Upper lobe of left lung (tissue), 6 donors: ENCODE results near the gene B3GALT5. TPM values are rescaled to one million over a fixed set of nuclear protein-coding genes. Genes with fewer than 3 reads are reported as not detected.
"Not testable (repeated sequence)": the region's sequence is repeated elsewhere in the genome, so short reads cannot be mapped to it uniquely, and the experiment has no call there.

ENCODE experiments used
- ATAC-seq, 2 donors: fragments of 200-7000 bp; cut with Tn5 transposase; one replicate each; pipeline ENCODE4 v1.9.1; 2022; ENCODE audit warnings: mild to moderate bottlenecking in 2 of 2, moderate library complexity in 2 of 2; ENCODE audit not compliant: low FRiP score in 2 of 2
- DNase-seq, 2 donors: peaks; one replicate each; pipeline ENCODE4 v3.0.0-alpha.2; 2019 to 2020
- H3K27ac ChIP-seq, 4 donors: fragments of 200-600 bp; sonication (generic); one replicate each; pipeline ENCODE4 v1.5.1; 2016 to 2019
- H3K27me3 ChIP-seq, 4 donors: fragments of 200-600 bp; sonication (generic); one replicate each; pipeline ENCODE4 v1.5.1; 2017 to 2019
- H3K36me3 ChIP-seq, 4 donors: fragments of 200-600 bp; sonication (generic); one replicate each; pipeline ENCODE4 v1.5.1; 2016 to 2019
- H3K4me1 ChIP-seq, 4 donors: fragments of 200-600 bp; sonication (generic); one replicate each; pipeline ENCODE4 v1.5.1; 2018 to 2019
- H3K4me3 ChIP-seq, 4 donors: fragments of 200-600 bp; sonication (generic); one replicate each; pipeline ENCODE4 v1.5.1; 2017 to 2019; ENCODE audit warnings: mild to moderate bottlenecking in 2 of 4, moderate library complexity in 1 of 4
- H3K9me3 ChIP-seq, 4 donors: fragments of 200-600 bp; sonication (generic); one replicate each; pipeline ENCODE4 v1.5.1; 2018 to 2019
- CTCF ChIP-seq, 6 experiments: fragments of 450-650 bp in 4 of 6; fragments of 200-600 bp in 2 of 6; sonication (generic) in 2 of 6; IDR thresholded peaks; one replicate each; pipeline ENCODE4 v1.5.1; 2016 to 2019; ENCODE audit warnings: antibody characterized with exemption in 6 of 6
- EP300 ChIP-seq, 4 donors: sonication (generic); formaldehyde crosslinking; IDR thresholded peaks; one replicate each; pipeline ENCODE4 v1.5.1; 2017; ENCODE audit warnings: antibody characterized with exemption in 4 of 4, control low read depth in 2 of 4
- POLR2A ChIP-seq, 4 donors: fragments of 450-650 bp; IDR thresholded peaks; one replicate each; pipeline ENCODE4 v1.5.1; 2016 to 2017; ENCODE audit warnings: antibody characterized with exemption in 4 of 4, mild to moderate bottlenecking in 2 of 4
- POLR2AphosphoS5 ChIP-seq, 2 donors: sonication (generic); formaldehyde crosslinking; IDR thresholded peaks; one replicate each; pipeline ENCODE4 v1.5.1; 2017; ENCODE audit warnings: antibody characterized with exemption in 2 of 2
- WGBS, 2 donors: methylation state at CpG; one replicate each; pipeline ENCODE4 v1.1.5; 2017 to 2018; 5-methylcytosine and 5-hydroxymethylcytosine counted together
- total RNA-seq, 6 donors: library from RNA; depleted of rRNA in 4 of 6; stranded (reverse); fragments of >200 nt in 4 of 6; gene quantifications; one replicate each; pipeline versions ENCODE4 v1.1.0 to v1.2.1, GENCODE V29; 2016 to 2021
- donor health status: DM: no; HTN: no; CAD: no; lungs with moderate emphysema.
- donor health status: DM: no; HTN: yes; CAD: no; lungs with severe emphysema.

The B3GALT5 gene
- total RNA-seq, 6 donors from 2014 or later = under 0.01 to 0.71 (median 0.09) TPM; not detected in 1

GRCh38 chr21:39681845-39682244 is 69.1 kb downstream of the B3GALT5 start:
- TF ChIP-seq POLR2AphosphoS5 (IDR thresholded peaks at IDR 0.05) = no peak
- TF ChIP-seq EP300 (IDR thresholded peaks at IDR 0.05) = no peak
- TF ChIP-seq POLR2A (IDR thresholded peaks at IDR 0.05) = no peak
- no peak for TF ChIP-seq CTCF (IDR thresholded peaks at IDR 0.05)
- Histone ChIP-seq H3K36me3 (no peaks in the 10 kb centered on the region), H3K9me3 (no peaks in the 10 kb centered on the region), H3K27ac (no peak overlapping the region), H3K4me1 (peaks cover 0 to under 1% (median 0%) of the 10 kb centered on the region in 4 donors), H3K27me3 (no peaks in the 10 kb centered on the region), H3K4me3 (no peak overlapping the region)
- 49 to 53% methylated on average over 2 of the region's 2 CpGs for WGBS, 2 donors
- DNase-seq (no peak), ATAC-seq (peak in 1 of 2 donors; percentile 65)

- Histone ChIP-seq H3K36me3 (no peaks in the 10 kb centered on the region), H3K27me3 (no peaks in the 10 kb centered on the region), H3K4me3 (no peak overlapping the region), H3K4me1 (no peaks in the 10 kb centered on the region), H3K27ac (no peak overlapping the region), H3K9me3 (no peaks in the 10 kb centered on the region)
- TF ChIP-seq CTCF (IDR thresholded peaks at IDR 0.05) (no peak), EP300 (IDR thresholded peaks at IDR 0.05) (no peak), POLR2A (IDR thresholded peaks at IDR 0.05) (no peak), POLR2AphosphoS5 (IDR thresholded peaks at IDR 0.05) (no peak)
- DNase-seq = no peak
- WGBS, 2 donors = 48 to 61% methylated on average over 1 of the region's 1 CpG
- no peak for ATAC-seq
Observed at GRCh38 chr21:39685236-39685635, 72.5 kb downstream of the B3GALT5 start.

GRCh38 chr21:39685991-39686390 is 73.3 kb downstream of the B3GALT5 start:
- WGBS, 2 donors = 94 to 97% methylated on average over 5 of the region's 5 CpGs
- no peak overlapping the region for H3K27ac ChIP-seq
- H3K27me3 ChIP-seq = no peaks in the 10 kb centered on the region
- H3K4me1 ChIP-seq = no peaks in the 10 kb centered on the region
- no peak for ATAC-seq
- H3K9me3 ChIP-seq = no peaks in the 10 kb centered on the region
- H3K36me3 ChIP-seq = no peaks in the 10 kb centered on the region
- DNase-seq = no peak
- no peak overlapping the region for H3K4me3 ChIP-seq
- TF ChIP-seq POLR2AphosphoS5 (IDR thresholded peaks at IDR 0.05) = no peak
- no peak for TF ChIP-seq POLR2A (IDR thresholded peaks at IDR 0.05)
- TF ChIP-seq CTCF (IDR thresholded peaks at IDR 0.05) = no peak
- TF ChIP-seq EP300 (IDR thresholded peaks at IDR 0.05) = no peak

GRCh38 chr21:39686646-39687468 is 74.1 kb downstream of the B3GALT5 start:
- Histone ChIP-seq H3K36me3 (no peaks in the 10 kb centered on the region), H3K27ac (no peak overlapping the region), H3K27me3 (no peaks in the 10 kb centered on the region), H3K9me3 (no peaks in the 10 kb centered on the region), H3K4me3 (no peak overlapping the region), H3K4me1 (no peaks in the 10 kb centered on the region)
- ATAC-seq (no peak), DNase-seq (no peak)
- TF ChIP-seq POLR2AphosphoS5 (IDR thresholded peaks at IDR 0.05) (no peak), EP300 (IDR thresholded peaks at IDR 0.05) (no peak), POLR2A (IDR thresholded peaks at IDR 0.05) (no peak), CTCF (IDR thresholded peaks at IDR 0.05) (no peak)
- 75 to 77% methylated on average over 15 of the region's 15 CpGs for WGBS, 2 donors

- Histone ChIP-seq H3K27ac (no peak overlapping the region), H3K36me3 (no peaks in the 10 kb centered on the region), H3K9me3 (no peaks in the 10 kb centered on the region), H3K27me3 (no peaks in the 10 kb centered on the region), H3K4me1 (no peaks in the 10 kb centered on the region), H3K4me3 (no peak overlapping the region)
- no peak for ATAC-seq
- 73 to 81% methylated on average over 1 of the region's 1 CpG for WGBS, 2 donors
- DNase-seq = no peak
- no peak for TF ChIP-seq POLR2A (IDR thresholded peaks at IDR 0.05)
- TF ChIP-seq CTCF (IDR thresholded peaks at IDR 0.05) = no peak
- no peak for TF ChIP-seq POLR2AphosphoS5 (IDR thresholded peaks at IDR 0.05)
Observed at GRCh38 chr21:39688010-39688409, 75.3 kb downstream of the B3GALT5 start.

GRCh38 chr21:39689860-39690259 is 77.1 kb downstream of the B3GALT5 start:
- H3K27ac ChIP-seq, DNase-seq, H3K27me3 ChIP-seq, H3K4me3 ChIP-seq, H3K36me3 ChIP-seq, H3K9me3 ChIP-seq, ATAC-seq, H3K4me1 ChIP-seq: not testable (repeated sequence)
- 97 to 100% methylated on average over 1 of the region's 1 CpG for WGBS, 2 donors
